ENCODE results near the gene USP10. TPM values are rescaled to one million over a fixed set of nuclear protein-coding genes. Genes with fewer than 3 reads are reported as not detected.
A peak's percentile ranks its signal among the peaks of the same experiment; 100 is the strongest.

USP10 gene
- total RNA-seq, 1 donor from 2014 or later: 107 TPM

DNA sequence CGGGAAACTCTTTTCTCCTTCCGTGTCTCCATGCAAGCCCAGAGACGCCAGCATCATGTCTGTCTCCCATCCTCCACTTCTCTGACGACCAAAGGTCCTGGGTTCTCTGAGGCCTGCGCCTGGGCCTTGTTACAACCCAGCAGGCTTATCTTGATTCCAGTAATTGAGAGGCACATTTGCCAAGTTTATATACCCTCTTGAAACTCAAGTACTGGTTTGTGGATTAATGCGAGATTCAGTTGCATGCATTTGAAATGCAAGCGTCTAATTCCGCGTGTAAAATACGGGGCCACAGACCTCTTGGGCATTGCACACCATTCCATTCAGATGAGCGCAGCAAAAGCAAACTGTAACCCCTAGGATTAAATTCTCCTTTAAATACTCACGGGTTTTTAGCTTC lies 91.3 kb downstream of the USP10 start:
- no peak for FAIRE-seq
- Mint-ChIP-seq H3K4me1 (ENCODE audit: low read depth, unreplicated experiment) (peaks cover under 1% of the 10 kb centered on the region), H3K9me3 (ENCODE audit: unreplicated experiment) (peaks cover 2% of the 10 kb centered on the region), H3K4me3 (ENCODE audit: unreplicated experiment) (no peak overlapping the region), H3K27me3 (ENCODE audit: low read depth, unreplicated experiment) (peaks cover 2% of the 10 kb centered on the region), H3K36me3 (ENCODE audit: low read depth, unreplicated experiment) (peaks cover 5% of the 10 kb centered on the region), H3K27ac (ENCODE audit: unreplicated experiment) (no peak overlapping the region)
- H3K36me3 ChIP-seq (ENCODE audit: insufficient read depth, low read length): no peaks in the 10 kb centered on the region
- no peaks in the 10 kb centered on the region for H4K20me1 ChIP-seq (ENCODE audit: insufficient read depth, low read length)
- no peak for TF ChIP-seq EZH2 (IDR thresholded peaks at IDR 0.05; ENCODE audit: insufficient read depth, low read length)
- TF ChIP-seq, protein P1, sequence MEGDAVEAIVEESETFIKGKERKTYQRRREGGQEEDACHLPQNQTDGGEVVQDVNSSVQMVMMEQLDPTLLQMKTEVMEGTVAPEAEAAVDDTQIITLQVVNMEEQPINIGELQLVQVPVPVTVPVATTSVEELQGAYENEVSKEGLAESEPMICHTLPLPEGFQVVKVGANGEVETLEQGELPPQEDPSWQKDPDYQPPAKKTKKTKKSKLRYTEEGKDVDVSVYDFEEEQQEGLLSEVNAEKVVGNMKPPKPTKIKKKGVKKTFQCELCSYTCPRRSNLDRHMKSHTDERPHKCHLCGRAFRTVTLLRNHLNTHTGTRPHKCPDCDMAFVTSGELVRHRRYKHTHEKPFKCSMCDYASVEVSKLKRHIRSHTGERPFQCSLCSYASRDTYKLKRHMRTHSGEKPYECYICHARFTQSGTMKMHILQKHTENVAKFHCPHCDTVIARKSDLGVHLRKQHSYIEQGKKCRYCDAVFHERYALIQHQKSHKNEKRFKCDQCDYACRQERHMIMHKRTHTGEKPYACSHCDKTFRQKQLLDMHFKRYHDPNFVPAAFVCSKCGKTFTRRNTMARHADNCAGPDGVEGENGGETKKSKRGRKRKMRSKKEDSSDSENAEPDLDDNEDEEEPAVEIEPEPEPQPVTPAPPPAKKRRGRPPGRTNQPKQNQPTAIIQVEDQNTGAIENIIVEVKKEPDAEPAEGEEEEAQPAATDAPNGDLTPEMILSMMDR (IDR thresholded peaks at IDR 0.05; ENCODE audit: insufficient read depth, low read depth, low read length): no peak
- peaks cover 14% of the 10 kb centered on the region for H3K4me1 ChIP-seq (ENCODE audit: insufficient read depth, low read length)
- no peaks in the 10 kb centered on the region for H3K27me3 ChIP-seq (ENCODE audit: insufficient read depth, low read length)
- H3K4me3 ChIP-seq (ENCODE audit: insufficient read depth, low read depth, low read length): no peak overlapping the region
- peak; percentile 28 for DNase-seq (ENCODE audit: low read depth)
- no peaks in the 10 kb centered on the region for H3K9me3 ChIP-seq (ENCODE audit: insufficient read depth, low read depth, low read length)
- no peak overlapping the region for H2AFZ ChIP-seq (ENCODE audit: low read depth, low read length)
- H3K4me2 ChIP-seq (ENCODE audit: low read length): no peak overlapping the region
- H3K27ac ChIP-seq (ENCODE audit: low read depth, low read length): no peak overlapping the region
- no peak overlapping the region for H3K9ac ChIP-seq (ENCODE audit: low read length)
- H3K79me2 ChIP-seq (ENCODE audit: insufficient read depth, low read length): no peaks in the 10 kb centered on the region

DNA sequence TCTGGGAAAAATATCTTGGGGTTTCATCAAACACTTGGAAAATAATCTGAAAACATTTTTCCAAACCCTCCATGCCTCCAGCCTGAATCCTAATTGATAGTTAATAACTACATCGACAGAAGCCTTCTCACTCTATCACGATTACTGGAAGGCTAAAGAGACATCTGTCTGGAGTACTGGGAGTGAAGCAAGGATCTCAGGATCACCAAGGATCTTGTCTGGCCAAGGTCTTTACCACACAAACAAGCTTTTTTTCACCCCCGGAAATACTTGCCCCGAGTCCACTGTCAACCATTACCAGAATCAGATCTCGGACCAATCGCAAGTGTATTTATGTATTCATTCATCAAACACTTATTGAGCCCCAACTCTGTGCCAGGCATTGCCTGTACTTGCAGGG lies 91.7 kb downstream of the USP10 start:
- Histone ChIP-seq H3K9me3 (ENCODE audit: insufficient read depth, low read depth, low read length) (no peaks in the 10 kb centered on the region), H3K9ac (ENCODE audit: low read length) (no peak overlapping the region), H3K27ac (ENCODE audit: low read depth, low read length) (no peak overlapping the region), H3K79me2 (ENCODE audit: insufficient read depth, low read length) (no peaks in the 10 kb centered on the region), H2AFZ (ENCODE audit: low read depth, low read length) (no peak overlapping the region), H3K4me1 (ENCODE audit: insufficient read depth, low read length) (peaks cover 10% of the 10 kb centered on the region), H4K20me1 (ENCODE audit: insufficient read depth, low read length) (no peaks in the 10 kb centered on the region), H3K36me3 (ENCODE audit: insufficient read depth, low read length) (no peaks in the 10 kb centered on the region), H3K4me2 (ENCODE audit: low read length) (no peak overlapping the region), H3K4me3 (ENCODE audit: insufficient read depth, low read depth, low read length) (no peak overlapping the region), H3K27me3 (ENCODE audit: insufficient read depth, low read length) (no peaks in the 10 kb centered on the region)
- FAIRE-seq: no peak
- peaks cover 5% of the 10 kb centered on the region for H3K36me3 Mint-ChIP-seq (ENCODE audit: low read depth, unreplicated experiment)
- no peak overlapping the region for H3K4me3 Mint-ChIP-seq (ENCODE audit: unreplicated experiment)
- TF ChIP-seq, protein P1 (IDR thresholded peaks at IDR 0.05; ENCODE audit: insufficient read depth, low read depth, low read length): no peak
- no peak for TF ChIP-seq EZH2 (IDR thresholded peaks at IDR 0.05; ENCODE audit: insufficient read depth, low read length)
- peaks cover 2% of the 10 kb centered on the region for H3K9me3 Mint-ChIP-seq (ENCODE audit: unreplicated experiment)
- DNase-seq (ENCODE audit: low read depth): no peak
- H3K27ac Mint-ChIP-seq (ENCODE audit: unreplicated experiment): no peak overlapping the region
- peaks cover 2% of the 10 kb centered on the region for H3K27me3 Mint-ChIP-seq (ENCODE audit: low read depth, unreplicated experiment)
- H3K4me1 Mint-ChIP-seq (ENCODE audit: low read depth, unreplicated experiment): no peaks in the 10 kb centered on the region

DNA sequence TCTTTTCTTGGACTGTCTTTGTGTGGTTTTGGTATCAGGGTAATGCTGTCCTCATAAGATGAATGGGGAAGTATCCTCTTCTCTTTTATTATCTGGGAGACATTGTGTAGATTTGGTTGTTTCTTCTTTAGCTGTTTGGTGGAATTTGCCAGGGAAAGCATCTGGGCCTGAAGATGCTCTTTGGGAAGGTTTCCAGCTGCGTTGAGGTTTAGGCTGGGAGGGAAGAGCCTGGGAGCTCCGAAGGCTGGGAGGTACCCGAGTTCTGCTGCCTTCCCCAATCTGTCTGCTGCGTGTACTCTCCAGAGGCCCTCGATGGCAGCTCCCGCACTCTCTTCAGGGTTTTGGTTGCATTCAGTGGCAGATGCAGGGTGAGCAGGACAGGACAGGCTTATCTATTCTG lies 94.4 kb downstream of the USP10 start:
- Histone ChIP-seq H3K9me3 (ENCODE audit: insufficient read depth, low read depth, low read length) (no peaks in the 10 kb centered on the region), H3K4me3 (ENCODE audit: insufficient read depth, low read depth, low read length) (no peak overlapping the region), H2AFZ (ENCODE audit: low read depth, low read length) (no peak overlapping the region), H3K36me3 (ENCODE audit: insufficient read depth, low read length) (no peaks in the 10 kb centered on the region), H3K27ac (ENCODE audit: low read depth, low read length) (no peak overlapping the region), H3K4me2 (ENCODE audit: low read length) (no peak overlapping the region), H3K4me1 (ENCODE audit: insufficient read depth, low read length) (peaks cover 8% of the 10 kb centered on the region), H3K9ac (ENCODE audit: low read length) (no peak overlapping the region), H3K79me2 (ENCODE audit: insufficient read depth, low read length) (no peaks in the 10 kb centered on the region), H4K20me1 (ENCODE audit: insufficient read depth, low read length) (no peaks in the 10 kb centered on the region), H3K27me3 (ENCODE audit: insufficient read depth, low read length) (no peaks in the 10 kb centered on the region)
- DNase-seq (ENCODE audit: low read depth) (no peak), FAIRE-seq (no peak)
- Mint-ChIP-seq H3K27ac (ENCODE audit: unreplicated experiment) (no peak overlapping the region), H3K9me3 (ENCODE audit: unreplicated experiment) (no peaks in the 10 kb centered on the region), H3K4me3 (ENCODE audit: unreplicated experiment) (no peak overlapping the region), H3K36me3 (ENCODE audit: low read depth, unreplicated experiment) (peaks cover 5% of the 10 kb centered on the region), H3K27me3 (ENCODE audit: low read depth, unreplicated experiment) (peaks cover 2% of the 10 kb centered on the region), H3K4me1 (ENCODE audit: low read depth, unreplicated experiment) (no peaks in the 10 kb centered on the region)
- no peak for TF ChIP-seq EZH2 (IDR thresholded peaks at IDR 0.05; ENCODE audit: insufficient read depth, low read length)
- TF ChIP-seq, protein P1 (IDR thresholded peaks at IDR 0.05; ENCODE audit: insufficient read depth, low read depth, low read length): no peak
